Kidney (tissue), 14 donors: ENCODE results near the gene ZBED2. TPM values are rescaled to one million over a fixed set of nuclear protein-coding genes. Genes with fewer than 3 reads are reported as not detected.
"Not testable (repeated sequence)": the region's sequence is repeated elsewhere in the genome, so short reads cannot be mapped to it uniquely, and the experiment has no call there.

Source experiments
- DNase-seq, 5 donors: peaks; one replicate each; pipeline ENCODE4 v3.0.0-alpha.2; 2013 to 2020
- FAIRE-seq: peaks from 2 replicates; lab custom pipeline; 2012; peaks lifted over from hg19 to GRCh38; lab: Jason Lieb, UNC
- H3K27ac ChIP-seq, 2 donors: one replicate each; pipeline ENCODE4 v1.7.0; 2013; ENCODE audit warnings: low read depth in 2 of 2, low read length in 2 of 2, inconsistent platforms in 1 of 2
- H3K27me3 ChIP-seq: one replicate; pipeline ENCODE4 v1.7.1; 2013; ENCODE audit warnings: low read length, inconsistent platforms; ENCODE audit not compliant: control insufficient read depth, insufficient read depth
- H3K36me3 ChIP-seq, 3 donors: one replicate each; pipeline versions ENCODE4 v1.7.0 to v1.7.1; 2013; ENCODE audit warnings: low read length in 3 of 3, control low read depth in 1 of 3, inconsistent platforms in 1 of 3; ENCODE audit not compliant: insufficient read depth in 3 of 3, control insufficient read depth in 2 of 3
- H3K4me1 ChIP-seq, 3 donors: one replicate each; pipeline versions ENCODE4 v1.7.0 to v1.7.1; 2013; ENCODE audit warnings: low read length in 3 of 3, inconsistent platforms in 1 of 3, low read depth in 1 of 3; ENCODE audit not compliant: control insufficient read depth in 2 of 3, insufficient read depth in 2 of 3
- H3K4me3 ChIP-seq, 3 donors: one replicate each; pipeline versions ENCODE4 v1.7.0 to v1.8.1; 2013; ENCODE audit warnings: low read length in 3 of 3, control low read depth in 1 of 3, inconsistent platforms in 1 of 3
- H3K9ac ChIP-seq, 3 donors: one replicate each; pipeline versions ENCODE4 v1.7.0 to v1.7.1; 2013; ENCODE audit warnings: low read length in 3 of 3, control low read depth in 1 of 3, inconsistent platforms in 1 of 3
- H3K9me3 ChIP-seq, 3 donors: one replicate each; pipeline versions ENCODE4 v1.7.0 to v1.7.1; 2013; ENCODE audit warnings: low read length in 3 of 3, control low read depth in 1 of 3, inconsistent platforms in 1 of 3; ENCODE audit not compliant: control insufficient read depth in 2 of 3, insufficient read depth in 1 of 3
- CTCF ChIP-seq: IDR thresholded peaks from 3 replicates; pipeline ENCODE4 v1.5.1; 2012; ENCODE audit warnings: mild to moderate bottlenecking, moderate library complexity, borderline replicate concordance; ENCODE audit not compliant: insufficient read depth; ENCODE audit errors: extremely low read depth
- intact Hi-C: fragments of 100-400 bp; cut with DNase I; formaldehyde crosslinking; loops from one replicate; pipeline ENCODE4 v1.11.1; 2022
- polyA plus RNA-seq: library from polyadenylated mRNA; stranded (reverse); fragments of 350-450 nt; fragmentation: Illumina TruSeq; extraction: RNeasy Lipid Tissue Mini Kit (QIAGEN cat#74804); gene quantifications from one replicate; pipeline ENCODE4 v1.2.3, GENCODE V29; 2014; ENCODE audit warnings: low read depth, low replicate concordance; ENCODE audit not compliant: insufficient read depth
- total RNA-seq: library from RNA; stranded (reverse); fragmentation: NEBNext Ultra II Directional; extraction: Animal tissue kit (Norgen Biotek cat#: 25700); gene quantifications from one replicate; pipeline ENCODE4 v1.2.1, GENCODE V29; 2021
- donor health status: control.
- donor health status: control.
- donor health status: control.
- donor health status: control.
- donor health status: control.
- donor health status: DM: yes; HTN: yes; CAD: no.
- donor health status: Normal renal cell carcinoma (clear cell type).

The ZBED2 gene
- total and polyA plus RNA-seq, 2 donors from 2014 or later, result 0.54 to 0.66 TPM

GRCh38 chr3:111635403-111635802 lies 40.3 kb upstream of the ZBED2 start:
- DNase-seq (no peak), FAIRE-seq (no peak)
- Histone ChIP-seq H3K9ac (no peak overlapping the region), H3K9me3 (no peaks in the 10 kb centered on the region), H3K27ac (no peak overlapping the region), H3K36me3 (no peaks in the 10 kb centered on the region), H3K4me3 (no peak overlapping the region), H3K4me1 (no peaks in the 10 kb centered on the region), H3K27me3 (no peaks in the 10 kb centered on the region)
- no peak for TF ChIP-seq CTCF
- intact Hi-C loops, result no loop called here

GRCh38 chr3:111630638-111631037 lies 35.5 kb upstream of the ZBED2 start:
- H3K27ac ChIP-seq, H3K36me3 ChIP-seq, H3K4me1 ChIP-seq, intact Hi-C loops, H3K27me3 ChIP-seq, H3K4me3 ChIP-seq, DNase-seq, FAIRE-seq, H3K9ac ChIP-seq: not testable (repeated sequence)
- H3K9me3 ChIP-seq, result peaks cover 0 to 10% (median 0%) of the 10 kb centered on the region in 3 donors

- H3K27me3 ChIP-seq, result not testable (repeated sequence)
These were observed 33.9 kb upstream of the ZBED2 start for GRCh38 chr3:111629018-111629417.

GRCh38 chr3:111627092-111627491 lies 31.9 kb upstream of the ZBED2 start:
- Histone ChIP-seq H3K27me3 (no peaks in the 10 kb centered on the region), H3K4me1 (no peaks in the 10 kb centered on the region), H3K27ac (no peak overlapping the region), H3K9me3 (peaks cover 0 to 10% (median 0%) of the 10 kb centered on the region in 3 donors), H3K4me3 (no peak overlapping the region), H3K9ac (no peak overlapping the region), H3K36me3 (no peaks in the 10 kb centered on the region)
- TF ChIP-seq CTCF, result no peak
- FAIRE-seq, result no peak
- no peak for DNase-seq
- intact Hi-C loops, result no loop called here

More at GRCh38 chr3:111629018-111629417, 33.9 kb upstream of the ZBED2 start:
- H3K9ac ChIP-seq, intact Hi-C loops, H3K4me1 ChIP-seq, H3K27ac ChIP-seq, H3K36me3 ChIP-seq, H3K4me3 ChIP-seq, FAIRE-seq, DNase-seq: not testable (repeated sequence)
- H3K9me3 ChIP-seq, result peaks cover 0 to 10% (median 0%) of the 10 kb centered on the region in 3 donors
